ENCODE results near the gene C4A.
"Not testable (repeated sequence)": the region's sequence is repeated elsewhere in the genome, so short reads cannot be mapped to it uniquely, and the experiment has no call there.

DNA sequence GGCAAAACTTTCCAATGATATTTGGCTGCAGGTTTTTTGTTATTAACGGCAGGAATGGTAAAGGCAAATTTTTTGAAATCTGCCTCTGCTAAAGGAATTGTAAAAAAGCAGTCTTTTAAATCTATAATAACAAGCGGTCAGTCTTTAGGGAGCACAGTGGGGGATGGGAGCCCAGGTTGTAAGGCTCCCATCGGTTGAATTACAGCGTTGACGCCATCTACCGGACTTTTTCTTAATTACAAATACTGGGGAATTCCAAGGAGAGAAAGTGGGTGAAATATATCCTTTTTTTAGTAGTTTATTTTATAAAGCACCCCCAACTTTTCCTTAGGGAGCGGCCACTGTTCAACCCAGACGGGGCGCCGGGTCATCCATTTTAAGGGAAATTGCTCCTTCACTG, 7.5 kb downstream of the C4A start:
- TF ChIP-seq POLR2AphosphoS5 (IDR thresholded peaks at IDR 0.05; ENCODE audit: low read depth, low read length): not testable (repeated sequence)
- TF ChIP-seq, protein P1, sequence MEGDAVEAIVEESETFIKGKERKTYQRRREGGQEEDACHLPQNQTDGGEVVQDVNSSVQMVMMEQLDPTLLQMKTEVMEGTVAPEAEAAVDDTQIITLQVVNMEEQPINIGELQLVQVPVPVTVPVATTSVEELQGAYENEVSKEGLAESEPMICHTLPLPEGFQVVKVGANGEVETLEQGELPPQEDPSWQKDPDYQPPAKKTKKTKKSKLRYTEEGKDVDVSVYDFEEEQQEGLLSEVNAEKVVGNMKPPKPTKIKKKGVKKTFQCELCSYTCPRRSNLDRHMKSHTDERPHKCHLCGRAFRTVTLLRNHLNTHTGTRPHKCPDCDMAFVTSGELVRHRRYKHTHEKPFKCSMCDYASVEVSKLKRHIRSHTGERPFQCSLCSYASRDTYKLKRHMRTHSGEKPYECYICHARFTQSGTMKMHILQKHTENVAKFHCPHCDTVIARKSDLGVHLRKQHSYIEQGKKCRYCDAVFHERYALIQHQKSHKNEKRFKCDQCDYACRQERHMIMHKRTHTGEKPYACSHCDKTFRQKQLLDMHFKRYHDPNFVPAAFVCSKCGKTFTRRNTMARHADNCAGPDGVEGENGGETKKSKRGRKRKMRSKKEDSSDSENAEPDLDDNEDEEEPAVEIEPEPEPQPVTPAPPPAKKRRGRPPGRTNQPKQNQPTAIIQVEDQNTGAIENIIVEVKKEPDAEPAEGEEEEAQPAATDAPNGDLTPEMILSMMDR (IDR thresholded peaks at IDR 0.05): not testable (repeated sequence)
